HG02870 (cell line): ENCODE measurements around the gene MTCL3.

Experiments
- ATAC-seq: cut with Tn5 transposase; IDR thresholded peaks from one replicate; pipeline ENCODE4 v1.9.1; 2021; ENCODE audit warnings: mild to moderate bottlenecking, moderate library complexity; ENCODE audit not compliant: unreplicated experiment

Gene MTCL3

DNA sequence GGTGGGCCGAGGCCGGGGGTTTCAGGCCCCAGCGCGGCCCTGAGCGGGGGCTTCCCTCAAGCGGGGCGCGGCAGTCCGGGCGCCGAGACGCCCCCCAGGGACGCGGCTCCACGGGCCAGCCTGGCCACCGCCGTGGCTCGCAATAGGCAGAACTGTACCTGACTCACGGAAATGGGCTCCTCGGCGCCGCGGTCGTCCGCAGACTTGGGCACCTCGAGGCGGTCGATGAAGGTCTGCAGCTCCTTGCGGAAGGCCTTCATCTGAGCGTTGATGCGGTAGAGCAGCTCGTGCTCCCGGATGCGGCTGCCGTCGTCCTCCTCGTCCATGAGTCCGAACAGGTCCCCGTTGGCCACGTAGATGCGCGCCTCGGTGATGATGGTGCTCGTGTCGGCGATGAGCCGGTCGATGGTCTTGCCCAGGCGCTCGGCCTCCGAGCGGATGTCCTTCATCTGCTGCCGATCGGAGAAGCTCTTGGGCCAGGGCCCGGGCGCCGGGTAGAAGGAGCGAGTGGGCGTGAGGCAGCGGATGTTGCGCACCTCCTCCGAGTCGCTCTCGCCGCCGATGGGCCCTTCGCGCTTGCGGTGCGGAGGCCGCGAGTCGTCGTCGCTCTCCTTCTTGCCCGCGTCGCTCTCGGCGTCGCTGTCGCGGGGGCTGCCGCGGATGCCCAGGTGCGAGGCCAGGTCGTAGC lies 43.9 kb downstream of the MTCL3 start:
- no peak for ATAC-seq

DNA sequence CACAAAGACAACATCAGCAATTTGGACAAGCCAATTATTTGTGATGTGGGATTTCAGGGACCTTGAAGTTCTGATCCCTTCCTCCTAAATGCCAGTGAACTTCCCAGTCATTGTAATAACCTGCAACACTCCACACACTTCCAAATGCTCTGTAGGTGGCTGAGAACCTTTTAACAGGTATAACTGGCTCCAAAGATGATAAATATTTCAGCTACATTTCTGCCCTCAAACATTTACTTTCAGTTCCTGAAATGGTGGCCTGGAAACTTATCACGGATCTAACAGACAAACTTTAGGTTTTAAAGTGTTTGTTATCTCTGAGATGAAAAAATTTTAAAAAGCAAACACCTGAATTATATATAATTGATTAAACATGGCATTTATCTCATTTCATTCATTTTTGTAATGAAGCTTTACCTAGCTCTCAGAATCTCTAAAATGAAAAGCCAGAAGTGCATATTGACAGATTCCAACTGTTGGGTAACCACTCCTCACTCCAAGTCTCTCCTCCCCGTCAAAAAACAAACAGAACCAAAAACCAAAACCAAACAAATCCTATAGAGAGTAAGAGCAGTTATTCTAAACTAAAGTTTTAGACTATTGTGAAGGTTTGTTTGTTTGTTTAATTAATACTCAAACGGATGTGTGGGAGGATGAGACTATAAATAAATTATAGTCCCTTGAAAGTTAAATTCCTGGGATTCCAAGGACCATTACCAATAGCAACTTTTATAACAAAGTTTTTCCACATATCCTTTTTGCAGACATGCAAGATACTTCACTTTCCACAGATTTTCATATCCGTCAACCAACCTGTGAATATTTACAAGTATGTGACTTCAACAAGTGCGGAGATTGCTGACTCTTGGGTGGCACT lies 47.5 kb downstream of the MTCL3 start:
- ATAC-seq = peak; percentile 52

DNA sequence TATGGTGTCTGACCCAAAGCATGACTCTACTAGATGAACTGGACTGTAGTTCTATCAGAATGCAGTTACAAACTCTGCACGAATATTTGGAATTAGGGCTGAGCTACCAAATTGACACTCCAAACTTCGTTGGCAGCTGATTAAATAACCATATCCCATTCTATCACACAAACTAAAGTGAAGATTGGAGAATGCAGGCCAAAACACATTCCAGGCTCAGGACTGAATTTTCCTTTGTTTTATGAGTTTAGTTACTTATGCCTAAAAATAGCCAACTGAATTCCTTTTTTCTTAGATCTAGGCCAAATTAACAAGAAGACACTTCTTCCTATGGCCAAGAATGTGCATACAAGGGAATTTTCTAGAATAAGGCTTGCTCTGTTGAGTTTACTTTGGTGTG lies 50.2 kb downstream of the MTCL3 start:
- ATAC-seq = no peak

DNA sequence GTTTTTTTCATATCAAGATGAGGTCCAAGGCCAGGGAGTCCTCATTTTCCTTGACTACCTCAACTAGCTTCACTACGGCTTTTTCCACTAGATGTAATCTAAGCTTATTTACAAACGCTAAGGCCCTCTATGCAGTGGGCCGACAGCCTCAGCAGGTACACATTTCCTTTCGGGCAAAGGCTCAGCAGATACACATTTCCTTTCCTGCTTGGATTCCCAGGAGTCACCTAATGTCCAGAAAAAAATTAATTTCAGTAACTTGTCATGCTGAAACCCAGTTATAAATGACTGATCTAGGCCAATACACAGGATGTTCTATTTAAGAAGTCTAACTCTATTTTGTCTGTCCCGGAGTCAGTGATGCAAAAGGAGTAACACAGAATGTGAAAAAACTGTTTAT lies 52.7 kb downstream of the MTCL3 start:
- ATAC-seq = no peak

DNA sequence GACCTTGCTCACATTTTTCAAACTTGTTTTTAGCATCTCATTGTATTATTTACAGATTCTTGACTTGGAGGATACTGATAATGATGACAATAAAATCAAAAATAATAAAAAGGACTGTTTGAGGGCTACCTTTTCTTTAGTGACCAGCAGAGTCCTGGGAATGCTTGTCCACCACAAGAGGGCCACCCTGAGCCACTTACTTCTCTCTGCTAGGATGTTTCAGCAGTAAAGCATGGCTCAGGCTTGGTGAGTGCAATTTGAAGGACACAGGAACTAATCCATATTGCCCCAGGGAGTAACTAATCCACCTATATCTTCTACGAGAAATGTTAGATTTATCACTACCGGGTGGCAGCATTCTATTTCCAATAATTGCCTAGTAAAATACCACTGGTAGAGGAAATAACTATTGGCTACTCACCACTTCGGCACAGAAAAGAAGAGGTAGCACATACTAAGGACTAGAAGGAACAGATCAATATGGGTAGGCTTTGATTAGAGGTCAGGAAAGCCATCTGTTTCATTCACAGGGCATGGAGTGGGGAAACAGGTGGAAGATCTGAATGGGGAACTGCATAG lies 54.2 kb downstream of the MTCL3 start:
- peak; percentile 90 for ATAC-seq

DNA sequence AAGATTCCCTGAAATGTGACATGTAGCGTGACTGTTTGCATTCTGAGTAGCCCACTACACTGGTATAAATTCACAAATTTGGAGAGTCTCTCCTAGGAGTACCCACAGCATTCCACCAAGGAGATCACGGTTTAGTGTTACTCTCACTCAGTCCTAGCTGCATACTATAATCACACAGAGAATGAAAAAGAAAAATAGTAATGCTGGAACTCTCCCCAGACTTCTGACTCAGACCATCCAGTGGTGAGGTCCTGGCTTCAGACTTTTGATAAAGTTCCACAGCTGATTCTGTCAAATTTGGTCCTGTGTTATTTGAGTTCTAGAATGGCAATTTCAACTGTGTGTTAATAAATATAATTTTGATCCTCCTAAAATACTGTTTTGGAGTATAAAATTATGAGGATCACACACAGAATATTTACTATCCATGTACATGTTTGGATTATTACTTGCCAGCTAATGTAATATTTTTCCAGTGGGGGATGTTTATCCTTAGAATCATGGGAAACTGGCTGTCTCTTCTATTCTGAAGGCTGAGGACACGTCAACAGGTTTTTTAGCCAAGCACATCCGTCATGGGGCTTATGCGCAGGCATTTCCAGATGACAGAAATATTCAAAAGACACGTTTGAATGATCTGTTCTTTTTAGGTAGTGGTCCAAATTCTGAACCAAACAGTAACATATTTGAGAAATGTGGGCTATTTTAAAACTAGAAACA lies 54.8 kb downstream of the MTCL3 start:
- no peak for ATAC-seq

DNA sequence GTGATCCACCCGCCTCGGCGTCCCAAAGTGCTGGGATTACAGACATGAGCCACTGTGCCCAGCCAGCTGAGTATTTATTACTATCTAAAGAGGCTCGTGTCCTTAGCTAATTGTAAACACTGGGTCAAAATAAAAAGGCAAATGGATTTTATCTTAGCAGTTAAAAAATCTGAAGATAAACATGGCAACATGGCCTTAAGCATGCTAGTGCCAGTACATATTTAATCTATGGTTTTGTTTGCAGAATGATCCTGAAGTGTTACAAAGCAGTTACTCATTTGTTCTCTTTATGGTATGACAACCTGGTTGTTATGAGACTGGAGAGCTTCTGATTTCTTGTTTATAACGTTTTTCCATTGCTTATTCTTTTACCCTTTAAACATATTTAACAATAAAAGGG lies 56.1 kb downstream of the MTCL3 start:
- no peak for ATAC-seq

DNA sequence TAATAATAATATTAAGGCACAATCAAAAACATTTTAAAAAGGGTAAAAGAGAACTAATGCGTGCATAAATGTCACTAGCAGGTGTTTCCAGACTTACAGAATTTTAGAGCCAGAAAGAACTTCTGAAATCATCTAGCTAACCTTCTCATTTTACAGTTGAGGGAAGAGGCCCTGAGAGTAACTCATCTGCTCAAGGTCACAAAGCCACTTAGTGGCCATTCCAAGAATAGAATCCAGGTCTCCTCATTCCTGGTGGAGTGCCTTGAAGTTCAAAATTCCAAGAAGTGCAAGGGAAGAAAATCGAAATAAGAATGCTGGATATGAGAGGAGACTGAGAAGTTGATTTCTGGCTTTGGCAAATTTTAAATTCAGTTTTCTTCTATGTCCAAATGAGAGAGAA lies 56.8 kb downstream of the MTCL3 start:
- no peak for ATAC-seq

DNA sequence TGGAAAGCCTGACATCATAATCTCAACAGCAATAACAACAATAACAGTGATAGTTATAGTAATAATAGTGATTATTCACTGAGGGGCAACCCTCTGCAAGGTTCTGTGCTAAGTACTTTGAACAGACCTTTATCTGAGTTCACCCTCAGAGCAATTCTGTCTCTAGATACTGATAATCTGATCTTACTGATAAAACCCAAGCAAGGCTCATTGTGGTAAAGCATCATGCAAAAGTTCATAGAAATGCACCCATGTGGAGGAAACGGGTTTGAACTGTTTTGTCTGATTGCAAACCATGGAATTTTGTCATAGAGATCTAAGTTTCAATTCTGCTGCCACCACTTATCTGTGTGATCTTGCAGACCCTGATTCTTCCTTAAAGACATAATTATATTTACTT lies 58.7 kb downstream of the MTCL3 start:
- no peak for ATAC-seq

DNA sequence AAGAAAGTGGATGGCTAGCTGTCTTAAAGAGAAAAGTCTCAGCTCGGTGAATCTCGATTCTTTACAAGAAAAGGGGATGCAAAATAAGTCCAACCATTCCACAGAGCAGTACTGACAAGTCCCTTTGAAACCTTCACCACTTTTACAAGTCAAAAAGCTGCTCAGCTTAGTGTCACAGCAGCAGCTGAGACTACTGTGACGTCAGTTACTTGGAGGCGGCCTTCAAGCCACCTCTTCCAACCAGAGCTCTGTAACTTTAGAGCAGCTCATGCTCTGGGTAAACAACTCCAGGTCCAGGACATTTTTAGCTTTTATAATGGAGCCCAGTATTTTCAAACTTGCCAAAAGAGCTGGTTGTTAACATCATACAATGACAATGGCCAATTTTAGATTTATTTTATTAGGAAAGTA lies 59.9 kb downstream of the MTCL3 start, which contains the start of gene KIAA0408:
KIAA0408 (minus strand) TSS at position 159 of the 411 bp plus-strand sequence. CDS start 5,408 bp downstream, outside the sequence.
- ATAC-seq = no peak

DNA sequence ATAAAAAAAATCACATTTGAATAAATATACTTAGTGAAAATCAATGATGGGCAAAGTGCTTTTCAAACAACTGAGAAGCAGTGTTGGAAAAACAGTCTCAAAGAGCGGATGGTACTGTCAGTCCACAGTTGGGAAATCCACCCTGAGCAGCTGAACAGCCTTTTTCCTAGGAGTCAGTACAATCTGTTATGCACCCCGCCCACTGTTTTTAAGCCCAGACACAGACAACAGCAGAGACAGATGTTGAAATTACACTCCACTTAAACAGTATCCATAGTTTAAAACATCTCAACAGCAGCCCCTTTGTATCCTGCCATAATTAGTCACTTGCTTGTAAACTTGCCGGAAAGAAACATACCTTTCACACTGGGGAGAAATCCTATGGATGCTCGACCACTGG lies 60.3 kb downstream of the MTCL3 start:
- no peak for ATAC-seq

DNA sequence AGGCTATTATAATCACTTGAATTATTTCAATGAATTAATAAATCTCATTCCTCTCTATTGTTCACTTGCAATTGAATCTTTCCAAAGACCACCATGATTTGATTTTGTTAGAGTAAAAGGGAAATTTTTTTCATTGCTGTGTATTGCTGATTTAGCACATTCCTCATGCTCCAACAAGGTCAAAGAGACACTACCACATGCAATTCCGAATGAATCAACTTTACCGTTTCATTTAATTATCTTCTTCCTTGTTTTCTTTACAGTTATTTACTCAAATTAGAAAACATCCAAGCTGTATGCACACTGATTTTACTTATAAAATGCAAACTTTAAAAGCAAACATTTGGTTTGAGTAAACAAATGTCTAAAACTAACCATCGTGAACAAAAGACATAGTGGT lies 60.9 kb downstream of the MTCL3 start:
- no peak for ATAC-seq

DNA sequence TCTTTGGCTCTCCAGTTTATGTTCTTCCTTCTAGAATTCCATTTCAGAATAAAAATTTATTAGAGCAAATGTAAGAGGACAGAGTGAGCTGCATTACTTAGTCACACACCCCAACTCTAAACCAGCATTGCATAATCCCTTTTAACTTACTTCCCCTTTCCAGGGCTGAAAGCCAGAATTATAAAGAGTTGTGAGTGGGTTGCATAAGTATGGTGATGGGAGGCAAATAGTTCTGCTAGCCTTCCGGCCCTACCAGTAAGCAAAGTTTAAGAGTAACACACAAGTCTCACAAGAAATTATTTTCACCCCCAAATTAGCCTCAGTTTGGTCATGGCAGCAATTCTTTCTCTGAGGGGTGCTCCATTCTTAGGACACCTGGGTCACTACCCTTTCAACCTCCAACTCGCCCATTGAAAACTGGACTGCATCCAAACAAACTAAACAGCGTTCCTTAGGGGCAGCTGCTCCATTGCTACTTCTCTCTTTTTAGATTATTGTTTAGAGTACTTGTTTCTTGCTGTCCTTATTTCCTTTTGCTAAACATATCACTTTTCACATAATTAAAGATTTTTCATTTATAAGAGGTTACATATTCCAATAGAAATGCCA lies 61.6 kb downstream of the MTCL3 start:
- ATAC-seq = no peak

DNA sequence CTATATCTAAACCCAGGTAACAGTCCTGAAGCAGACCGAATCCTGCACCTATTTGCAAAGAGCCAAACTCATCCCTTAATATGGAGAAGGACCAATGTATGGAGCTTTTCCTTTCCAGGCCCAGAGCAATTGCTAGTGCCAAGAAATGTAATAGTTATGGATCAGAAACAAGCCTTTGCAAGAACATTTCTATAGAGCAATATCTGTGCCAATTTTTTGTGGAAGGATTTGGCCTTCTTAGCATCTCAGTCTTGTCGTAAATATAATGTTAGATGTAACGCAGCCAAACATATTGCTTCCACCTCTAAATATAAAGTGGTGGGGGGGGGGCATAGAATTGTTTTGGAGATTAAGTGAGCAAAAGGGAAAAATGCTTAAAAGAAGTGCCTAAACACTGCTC lies 62.7 kb downstream of the MTCL3 start:
- ATAC-seq = no peak

DNA sequence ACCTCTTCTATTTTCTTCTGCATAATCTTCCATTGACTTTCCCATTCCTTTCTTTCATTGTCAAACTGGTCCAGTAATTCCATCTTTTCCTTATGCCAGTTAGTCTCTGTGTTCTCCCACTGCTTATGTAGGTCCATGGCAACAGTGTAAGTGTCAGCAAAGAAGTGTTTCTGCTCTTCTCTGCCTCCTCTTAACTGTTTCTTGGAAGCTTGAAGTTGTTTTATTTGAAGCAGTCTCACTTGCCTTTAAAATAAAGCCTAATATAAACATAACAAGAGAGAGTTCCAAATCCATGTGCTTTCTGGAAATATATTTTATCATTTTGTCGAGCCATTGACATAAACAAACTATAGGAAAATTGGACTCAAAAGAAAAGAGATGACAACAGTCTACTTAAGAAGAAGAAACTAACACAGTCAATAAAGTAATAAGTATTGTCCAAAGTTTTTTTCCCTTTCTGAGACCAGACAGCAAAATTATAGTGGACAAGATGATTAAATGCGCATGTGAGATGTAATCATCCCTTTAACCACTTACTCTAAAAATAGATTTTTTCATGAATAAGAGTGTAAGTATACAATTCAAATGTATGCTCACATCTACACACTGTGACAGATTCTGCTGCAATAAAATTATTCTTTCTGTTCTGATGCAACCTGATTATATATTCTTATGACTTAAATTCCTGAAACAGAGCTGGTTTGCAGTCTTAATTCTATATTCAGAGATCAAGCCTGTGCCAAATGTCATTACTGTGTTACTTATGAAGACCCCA lies 65.1 kb downstream of the MTCL3 start:
- no peak for ATAC-seq

DNA sequence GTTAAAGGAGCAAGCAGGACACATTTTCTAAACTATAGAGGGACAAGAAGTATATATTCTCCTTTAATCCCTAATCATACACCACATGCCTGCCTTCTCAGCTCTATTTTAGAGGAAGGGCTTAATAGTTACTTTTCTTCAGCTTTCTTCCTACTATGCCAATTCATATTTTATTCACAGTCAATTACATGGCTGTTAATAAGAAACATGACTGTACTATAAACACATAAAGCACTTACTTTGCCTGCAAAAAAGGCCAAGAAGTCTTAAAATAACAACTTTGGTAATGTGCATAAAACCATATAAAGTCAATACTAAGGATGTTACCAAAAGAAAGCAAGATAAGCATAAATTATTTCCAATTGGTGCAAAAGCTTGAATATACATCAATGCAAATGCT lies 66.3 kb downstream of the MTCL3 start:
- ATAC-seq = no peak

DNA sequence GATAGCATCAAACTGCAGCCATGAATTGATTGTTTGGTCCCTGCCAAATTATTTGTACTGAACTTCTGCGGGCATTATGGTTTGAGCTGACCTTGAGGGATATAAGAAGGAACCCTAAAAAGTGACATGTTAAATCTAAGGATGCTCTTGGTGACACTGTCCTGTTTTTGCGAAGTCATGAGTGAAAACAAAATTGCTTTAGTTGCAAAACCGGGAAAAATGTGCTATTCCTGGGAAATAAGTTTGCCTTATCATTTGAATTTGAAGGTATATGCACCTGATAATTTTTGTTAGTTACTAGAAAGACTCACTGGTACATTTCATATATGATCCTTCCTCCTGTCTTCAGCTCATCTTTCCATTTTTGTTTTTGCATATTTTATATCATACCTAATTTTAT lies 67.7 kb downstream of the MTCL3 start:
- no peak for ATAC-seq

DNA sequence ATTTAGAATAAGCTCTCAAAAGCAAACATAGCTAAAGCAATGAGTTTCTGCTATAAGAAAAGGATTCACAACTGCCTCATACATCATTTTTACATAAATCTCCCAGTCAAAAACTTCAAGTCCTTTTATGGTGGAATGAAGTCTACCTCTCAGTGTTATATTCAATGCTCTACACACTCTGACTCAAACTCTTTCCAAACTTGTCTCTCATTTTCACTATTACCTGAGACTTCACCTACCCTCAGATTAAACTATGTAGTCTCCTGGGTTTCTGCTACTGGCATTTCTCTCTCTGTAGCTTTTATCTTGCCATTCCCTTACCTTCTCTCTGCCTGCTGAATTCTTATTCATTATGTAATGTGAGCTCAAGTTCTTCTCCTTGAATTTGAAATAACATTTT lies 71.4 kb downstream of the MTCL3 start:
- no peak for ATAC-seq

DNA sequence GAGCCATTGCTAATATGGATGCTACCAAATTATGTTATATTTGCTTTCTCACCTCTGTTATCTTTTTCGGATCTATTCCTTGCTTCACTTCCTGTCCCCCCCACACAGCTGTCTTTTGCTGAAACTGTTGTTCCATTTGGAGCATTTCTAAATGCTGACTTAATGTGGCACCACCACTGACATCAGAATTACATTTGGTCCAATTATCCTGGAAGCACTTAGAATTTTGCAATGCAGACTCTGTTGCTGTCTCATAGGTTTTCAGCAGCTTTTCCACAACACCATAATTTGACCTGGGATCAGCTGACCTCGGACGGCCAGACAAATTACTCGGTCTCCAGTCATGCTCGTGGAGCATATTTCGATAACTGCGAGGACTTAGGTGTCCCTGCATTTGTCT lies 72.8 kb downstream of the MTCL3 start:
- ATAC-seq = no peak

DNA sequence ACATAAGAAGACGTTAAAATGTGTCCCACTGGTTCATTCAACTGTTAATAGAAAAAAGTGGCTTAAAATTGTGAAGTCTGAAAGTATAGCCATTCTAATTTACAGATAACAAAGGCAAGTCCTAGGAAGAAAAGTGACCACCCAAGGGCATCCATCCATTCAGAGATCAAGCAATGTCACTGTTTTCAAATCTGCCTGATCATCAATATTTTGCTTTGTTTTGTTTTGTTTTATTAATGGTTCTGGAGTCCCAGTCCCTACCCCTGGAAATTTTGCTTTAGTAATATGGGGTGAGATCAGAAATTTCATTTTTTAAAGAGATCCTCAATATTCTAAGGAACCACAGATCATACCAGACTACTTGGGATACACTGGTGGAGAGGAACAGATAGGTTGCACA lies 77.3 kb downstream of the MTCL3 start:
- ATAC-seq = no peak
